ENCODE data around the gene KRTAP5-10.
"Not testable (repeated sequence)": the region's sequence is repeated elsewhere in the genome, so short reads cannot be mapped to it uniquely, and the experiment has no call there.

DNA sequence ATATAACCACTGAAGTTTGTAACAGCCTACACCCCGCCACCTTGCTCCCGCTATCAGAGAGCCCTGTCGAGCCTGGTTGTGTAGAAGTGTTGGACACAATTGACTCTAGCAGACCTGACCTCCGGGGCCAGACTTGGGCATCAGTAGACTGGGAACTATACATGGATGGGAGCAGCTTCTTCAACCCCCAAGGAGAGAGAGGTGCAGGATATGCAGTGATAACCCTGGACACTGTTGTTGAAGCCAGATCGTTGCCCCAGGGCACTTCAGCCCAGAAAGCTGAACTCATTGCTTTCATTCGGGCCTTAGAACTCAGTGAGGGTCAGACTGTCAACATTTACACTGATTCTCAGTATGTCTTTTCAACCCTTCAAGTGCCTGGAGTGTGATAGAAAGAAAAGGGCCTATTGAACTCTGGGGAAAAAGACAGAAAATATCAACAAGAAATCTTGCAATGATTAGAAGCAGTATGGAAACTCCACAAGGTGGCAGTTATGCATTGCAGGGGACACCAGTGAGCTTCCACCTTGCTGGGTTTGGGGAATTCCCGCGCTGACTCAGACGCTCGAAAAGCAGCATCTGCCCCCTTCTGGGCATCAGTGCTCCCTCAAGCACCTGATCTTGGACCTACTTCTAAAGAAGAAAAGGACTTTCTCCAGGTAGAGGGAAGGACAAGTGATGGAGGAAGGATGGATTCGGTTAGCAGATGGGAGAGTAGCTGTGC lies 23.6 kb downstream of the KRTAP5-10 start:
- not testable (repeated sequence) for TF ChIP-seq EZH2 (IDR thresholded peaks at IDR 0.05; ENCODE audit: low read length, missing control alignments); CTCF (conservative IDR thresholded peaks at IDR 0.05 in 1 of 2, IDR thresholded peaks at IDR 0.05 in 1 of 2; ENCODE audit: low read depth in 1 of 2, low read length in 2 of 2)

All from fibroblast of lung (primary cell).